ENCODE data around the gene NRXN3.

The NRXN3 gene

GRCh38 chr14:79050787-79051727, 880.9 kb downstream of the NRXN3 start:
- TF ChIP-seq, protein P1, sequence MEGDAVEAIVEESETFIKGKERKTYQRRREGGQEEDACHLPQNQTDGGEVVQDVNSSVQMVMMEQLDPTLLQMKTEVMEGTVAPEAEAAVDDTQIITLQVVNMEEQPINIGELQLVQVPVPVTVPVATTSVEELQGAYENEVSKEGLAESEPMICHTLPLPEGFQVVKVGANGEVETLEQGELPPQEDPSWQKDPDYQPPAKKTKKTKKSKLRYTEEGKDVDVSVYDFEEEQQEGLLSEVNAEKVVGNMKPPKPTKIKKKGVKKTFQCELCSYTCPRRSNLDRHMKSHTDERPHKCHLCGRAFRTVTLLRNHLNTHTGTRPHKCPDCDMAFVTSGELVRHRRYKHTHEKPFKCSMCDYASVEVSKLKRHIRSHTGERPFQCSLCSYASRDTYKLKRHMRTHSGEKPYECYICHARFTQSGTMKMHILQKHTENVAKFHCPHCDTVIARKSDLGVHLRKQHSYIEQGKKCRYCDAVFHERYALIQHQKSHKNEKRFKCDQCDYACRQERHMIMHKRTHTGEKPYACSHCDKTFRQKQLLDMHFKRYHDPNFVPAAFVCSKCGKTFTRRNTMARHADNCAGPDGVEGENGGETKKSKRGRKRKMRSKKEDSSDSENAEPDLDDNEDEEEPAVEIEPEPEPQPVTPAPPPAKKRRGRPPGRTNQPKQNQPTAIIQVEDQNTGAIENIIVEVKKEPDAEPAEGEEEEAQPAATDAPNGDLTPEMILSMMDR (IDR thresholded peaks at IDR 0.05), result no peak

DNA sequence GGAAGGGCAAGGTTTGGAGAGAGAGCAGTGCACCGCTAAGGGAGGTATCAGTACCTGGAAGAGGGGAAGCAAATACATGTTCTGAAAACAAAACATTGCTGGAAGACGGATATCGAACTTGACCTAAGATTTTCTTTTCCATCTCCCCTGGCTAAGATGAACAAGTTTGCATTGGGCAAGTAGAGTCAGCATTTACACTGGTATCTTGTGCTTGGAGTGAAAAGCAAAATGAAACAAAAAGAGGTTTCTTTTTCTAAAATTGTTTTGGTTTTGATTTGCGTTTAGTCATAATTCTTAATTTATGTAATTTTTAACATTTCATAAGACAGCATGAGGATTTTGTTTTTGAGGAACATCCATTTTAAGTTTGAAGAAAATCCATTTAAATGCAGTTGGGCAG, 881.6 kb downstream of the NRXN3 start:
- TF ChIP-seq, protein P1 (IDR thresholded peaks at IDR 0.05), result no peak

- TF ChIP-seq, protein P1 (IDR thresholded peaks at IDR 0.05), result no peak
Observed at GRCh38 chr14:79056879-79057278, 886.7 kb downstream of the NRXN3 start.

DNA sequence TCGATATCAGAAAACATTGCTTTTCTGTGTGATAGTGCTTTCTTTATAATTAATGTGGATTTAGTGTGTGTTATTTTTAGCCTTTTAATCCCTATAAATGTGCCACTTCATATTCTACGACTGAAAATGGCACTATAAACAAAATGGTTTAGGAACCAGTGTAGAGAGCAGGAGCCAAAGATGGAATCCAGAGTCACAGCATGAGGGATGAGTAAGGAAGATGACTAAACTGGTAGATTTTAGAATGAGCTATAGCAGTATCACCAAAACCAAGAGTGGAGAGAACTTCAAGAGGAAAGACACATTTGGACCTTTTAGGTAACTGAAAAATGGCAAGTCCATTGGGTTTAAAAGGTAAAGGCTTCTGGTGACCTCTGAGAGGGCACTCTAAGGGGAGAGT, 887.2 kb downstream of the NRXN3 start:
- TF ChIP-seq, protein P1 (IDR thresholded peaks at IDR 0.05), result no peak

- TF ChIP-seq, protein P1 (IDR thresholded peaks at IDR 0.05), result no peak
Observed at GRCh38 chr14:79062226-79062625, 892.1 kb downstream of the NRXN3 start.

DNA sequence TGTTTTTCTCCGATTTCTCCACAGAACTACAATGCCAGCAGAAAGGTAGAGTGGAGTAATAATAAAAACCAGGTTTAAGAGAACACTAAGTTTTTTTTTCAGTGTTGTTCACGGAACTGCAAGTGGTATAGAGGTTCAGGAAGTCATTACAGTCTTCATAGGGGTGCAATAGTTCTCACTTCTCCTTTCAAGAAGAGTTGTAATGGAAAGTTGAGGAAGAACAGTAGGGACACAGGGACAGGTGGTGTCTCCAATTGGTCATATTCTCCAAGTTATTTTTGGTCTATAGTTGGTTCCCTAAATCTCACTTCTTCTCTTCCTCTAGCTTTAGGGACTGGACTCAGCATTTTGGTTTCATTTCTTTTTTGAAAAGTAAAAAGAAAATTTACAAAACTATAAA, 894.0 kb downstream of the NRXN3 start:
- TF ChIP-seq, protein P1 (IDR thresholded peaks at IDR 0.05), result no peak

- TF ChIP-seq, protein P1 (IDR thresholded peaks at IDR 0.05), result no peak
Observed at GRCh38 chr14:79074510-79074909, 904.3 kb downstream of the NRXN3 start.

Measured in LNCAP (cell line).